ENCODE results near the gene ATIC.

DNA sequence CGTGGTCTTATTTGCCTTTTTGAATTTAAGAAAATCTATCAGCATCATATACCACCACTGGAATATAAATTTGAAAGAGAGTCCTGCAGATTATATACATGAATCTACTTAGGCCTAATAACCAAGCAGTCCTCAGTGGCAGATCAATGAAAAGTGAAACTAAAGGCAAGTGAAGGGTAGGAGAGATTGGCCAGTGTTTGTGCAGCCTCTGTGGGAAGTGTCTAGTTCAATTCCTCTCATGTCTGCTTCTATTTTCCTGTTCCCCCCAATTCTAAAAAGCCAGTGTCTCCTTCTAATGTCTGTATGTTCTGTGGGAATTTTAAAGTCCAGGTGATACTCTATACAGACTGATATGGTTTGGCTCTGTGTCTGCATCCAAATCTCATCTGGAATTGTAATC is 62.1 kb downstream of the ATIC start:
- TF ChIP-seq, protein P1, sequence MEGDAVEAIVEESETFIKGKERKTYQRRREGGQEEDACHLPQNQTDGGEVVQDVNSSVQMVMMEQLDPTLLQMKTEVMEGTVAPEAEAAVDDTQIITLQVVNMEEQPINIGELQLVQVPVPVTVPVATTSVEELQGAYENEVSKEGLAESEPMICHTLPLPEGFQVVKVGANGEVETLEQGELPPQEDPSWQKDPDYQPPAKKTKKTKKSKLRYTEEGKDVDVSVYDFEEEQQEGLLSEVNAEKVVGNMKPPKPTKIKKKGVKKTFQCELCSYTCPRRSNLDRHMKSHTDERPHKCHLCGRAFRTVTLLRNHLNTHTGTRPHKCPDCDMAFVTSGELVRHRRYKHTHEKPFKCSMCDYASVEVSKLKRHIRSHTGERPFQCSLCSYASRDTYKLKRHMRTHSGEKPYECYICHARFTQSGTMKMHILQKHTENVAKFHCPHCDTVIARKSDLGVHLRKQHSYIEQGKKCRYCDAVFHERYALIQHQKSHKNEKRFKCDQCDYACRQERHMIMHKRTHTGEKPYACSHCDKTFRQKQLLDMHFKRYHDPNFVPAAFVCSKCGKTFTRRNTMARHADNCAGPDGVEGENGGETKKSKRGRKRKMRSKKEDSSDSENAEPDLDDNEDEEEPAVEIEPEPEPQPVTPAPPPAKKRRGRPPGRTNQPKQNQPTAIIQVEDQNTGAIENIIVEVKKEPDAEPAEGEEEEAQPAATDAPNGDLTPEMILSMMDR (IDR thresholded peaks at IDR 0.05) = no peak
- TF ChIP-seq POLR2A (IDR thresholded peaks at IDR 0.05) = no peak
